SK-N-SH treated with all-trans-retinoic acid at 6 μM for 48 hours (cell line): Measurements from ENCODE around the gene KBTBD12.

Experiments used
- ATAC-seq: fragments of 200-7000 bp; cut with Tn5 transposase; 3 replicates; pipeline ENCODE4 v1.9.1; 2020; ENCODE audit warnings: mild to moderate bottlenecking, moderate library complexity
- ARNTL ChIP-seq: fragments of 450-650 bp; formaldehyde crosslinking; IDR thresholded peaks from 2 replicates; pipeline ENCODE4 v1.5.0; 2020; ENCODE audit warnings: low read depth, mild to moderate bottlenecking, moderate library complexity, borderline replicate concordance
- BACH2 ChIP-seq: fragments of 250-450 bp; sonication (Bioruptor Pico); IDR thresholded peaks from 2 replicates; pipeline ENCODE4 v1.9.0; 2021; ENCODE audit warnings: mild to moderate bottlenecking, borderline replicate concordance
- CREB5 ChIP-seq: fragments of 250-450 bp; sonication (Bioruptor Pico); IDR thresholded peaks from 2 replicates; pipeline ENCODE4 v1.5.1; 2020; ENCODE audit warnings: low read depth, mild to moderate bottlenecking, moderate library complexity
- CSRNP3 ChIP-seq: fragments of 250-450 bp; sonication (Bioruptor Pico); IDR thresholded peaks from 2 replicates; pipeline ENCODE4 v1.5.1; 2021; ENCODE audit warnings: mild to moderate bottlenecking, moderate library complexity
- ESRRG ChIP-seq: fragments of 250-450 bp; sonication (Bioruptor Pico); IDR thresholded peaks from 2 replicates; pipeline ENCODE4 v1.6.1; 2021; ENCODE audit warnings: mild to moderate bottlenecking
- GLIS3 ChIP-seq: fragments of 250-450 bp; sonication (Bioruptor Pico); IDR thresholded peaks from 2 replicates; pipeline ENCODE4 v1.5.0; 2020; ENCODE audit warnings: mild to moderate bottlenecking, moderate library complexity
- ISL1 ChIP-seq: fragments of 250-450 bp; sonication (Bioruptor Pico); IDR thresholded peaks from 2 replicates; pipeline ENCODE4 v2.1.2; 2022; ENCODE audit warnings: mild to moderate bottlenecking, moderate library complexity
- OSR1 ChIP-seq: fragments of 250-450 bp; sonication (Bioruptor Pico); IDR thresholded peaks from 2 replicates; pipeline ENCODE4 v1.8.0; 2022; ENCODE audit warnings: moderate library complexity, mild to moderate bottlenecking, inconsistent platforms
- PATZ1 ChIP-seq: fragments of 250-450 bp; sonication (Bioruptor Pico); IDR thresholded peaks from 2 replicates; pipeline ENCODE4 v1.8.0; 2020; ENCODE audit warnings: mild to moderate bottlenecking, moderate library complexity, borderline replicate concordance
- PPARA ChIP-seq: fragments of 250-450 bp; sonication (Bioruptor Pico); IDR thresholded peaks from 2 replicates; pipeline ENCODE4 v1.5.0; 2020; ENCODE audit warnings: mild to moderate bottlenecking, borderline replicate concordance
- RARB ChIP-seq: fragments of 250-450 bp; sonication (Bioruptor Pico); IDR thresholded peaks from 2 replicates; pipeline ENCODE4 v1.8.0; 2021; ENCODE audit warnings: mild to moderate bottlenecking, moderate library complexity
- TCF4 ChIP-seq: fragments of 250-450 bp; sonication (Bioruptor Pico); IDR thresholded peaks from 2 replicates; pipeline ENCODE4 v1.8.0; 2021; ENCODE audit warnings: mild to moderate bottlenecking, moderate library complexity, borderline replicate concordance
- TOX ChIP-seq: fragments of 250-450 bp; sonication (Bioruptor Pico); IDR thresholded peaks from 2 replicates; pipeline ENCODE4 v1.8.0; 2021; ENCODE audit warnings: mild to moderate bottlenecking, moderate library complexity, borderline replicate concordance
- TSHZ2 ChIP-seq: fragments of 250-450 bp; sonication (Bioruptor Pico); IDR thresholded peaks from 2 replicates; pipeline ENCODE4 v1.5.0; 2020; ENCODE audit warnings: mild to moderate bottlenecking, moderate library complexity
- ZC3H10 ChIP-seq: fragments of 250-450 bp; sonication (Bioruptor Pico); IDR thresholded peaks from 2 replicates; pipeline ENCODE4 v1.5.1; 2021; ENCODE audit warnings: mild to moderate bottlenecking, moderate library complexity
- ZFP3 ChIP-seq: fragments of 250-450 bp; sonication (Bioruptor Pico); IDR thresholded peaks from 2 replicates; pipeline ENCODE4 v1.5.0; 2020; ENCODE audit warnings: mild to moderate bottlenecking, moderate library complexity
- ZFP30 ChIP-seq: fragments of 450-650 bp; formaldehyde crosslinking; IDR thresholded peaks from 2 replicates; pipeline ENCODE4 v1.5.0; 2022; ENCODE audit warnings: mild to moderate bottlenecking, moderate library complexity
- ZNF565 ChIP-seq: fragments of 450-650 bp; formaldehyde crosslinking; conservative IDR thresholded peaks from 2 replicates; pipeline ENCODE4 v1.5.0; 2020; ENCODE audit warnings: low read depth, mild to moderate bottlenecking, moderate library complexity
- ZNF70 ChIP-seq: fragments of 450-650 bp; formaldehyde crosslinking; IDR thresholded peaks from 2 replicates; pipeline ENCODE4 v1.5.0; 2020; ENCODE audit warnings: mild to moderate bottlenecking, moderate library complexity
- ZNF8 ChIP-seq: fragments of 450-650 bp; formaldehyde crosslinking; IDR thresholded peaks from 2 replicates; pipeline ENCODE4 v1.5.0; 2020; ENCODE audit warnings: mild to moderate bottlenecking, moderate library complexity

KBTBD12 gene

GRCh38 chr3:127992127-127992526 is 77.1 kb downstream of the KBTBD12 start (continued):
- TF ChIP-seq PATZ1 (no peak), ZC3H10 (CRISPR knock-in tag) (no peak)

- no peak for ATAC-seq
- TF ChIP-seq RARB (CRISPR knock-in tag) = no peak
- no peak for TF ChIP-seq PPARA (CRISPR knock-in tag)
- no peak for TF ChIP-seq ZFP3 (CRISPR knock-in tag)
- TF ChIP-seq GLIS3 (CRISPR knock-in tag) = no peak
- TF ChIP-seq CREB5 (CRISPR knock-in tag) = no peak
- no peak for TF ChIP-seq ZNF8
- TF ChIP-seq TOX (CRISPR knock-in tag) = no peak
- TF ChIP-seq ZFP30 = no peak
- TF ChIP-seq PATZ1 = no peak
- no peak for TF ChIP-seq BACH2 (CRISPR knock-in tag)
- TF ChIP-seq ZNF70 = no peak
- no peak for TF ChIP-seq ISL1 (CRISPR knock-in tag)
- no peak for TF ChIP-seq OSR1 (CRISPR knock-in tag)
Observed at GRCh38 chr3:127994011-127994410, 79.0 kb downstream of the KBTBD12 start.

GRCh38 chr3:127997016-127997415 is 82.0 kb downstream of the KBTBD12 start:
- TF ChIP-seq ESRRG (CRISPR knock-in tag) (no peak), ZNF565 (CRISPR knock-in tag) (no peak), ARNTL (CRISPR knock-in tag) (no peak), TCF4 (no peak), BACH2 (CRISPR knock-in tag) (no peak), CREB5 (CRISPR knock-in tag) (no peak), ZFP30 (no peak), ZNF8 (no peak), PATZ1 (no peak), ZC3H10 (CRISPR knock-in tag) (no peak)
- no peak for ATAC-seq

- TF ChIP-seq ZNF565 (CRISPR knock-in tag) (no peak), OSR1 (CRISPR knock-in tag) (no peak), TSHZ2 (CRISPR knock-in tag) (no peak), ZNF70 (no peak), ZC3H10 (CRISPR knock-in tag) (no peak), ZNF8 (no peak), RARB (CRISPR knock-in tag) (no peak), CSRNP3 (no peak)
- TF ChIP-seq, all 23 proteins: peak for 0
- ATAC-seq = no peak
Observed at GRCh38 chr3:127997961-127998360, 82.9 kb downstream of the KBTBD12 start.
